ENCODE results near the gene SBF1.
"Not testable (repeated sequence)": the region's sequence is repeated elsewhere in the genome, so short reads cannot be mapped to it uniquely, and the experiment has no call there.

SBF1 gene

DNA sequence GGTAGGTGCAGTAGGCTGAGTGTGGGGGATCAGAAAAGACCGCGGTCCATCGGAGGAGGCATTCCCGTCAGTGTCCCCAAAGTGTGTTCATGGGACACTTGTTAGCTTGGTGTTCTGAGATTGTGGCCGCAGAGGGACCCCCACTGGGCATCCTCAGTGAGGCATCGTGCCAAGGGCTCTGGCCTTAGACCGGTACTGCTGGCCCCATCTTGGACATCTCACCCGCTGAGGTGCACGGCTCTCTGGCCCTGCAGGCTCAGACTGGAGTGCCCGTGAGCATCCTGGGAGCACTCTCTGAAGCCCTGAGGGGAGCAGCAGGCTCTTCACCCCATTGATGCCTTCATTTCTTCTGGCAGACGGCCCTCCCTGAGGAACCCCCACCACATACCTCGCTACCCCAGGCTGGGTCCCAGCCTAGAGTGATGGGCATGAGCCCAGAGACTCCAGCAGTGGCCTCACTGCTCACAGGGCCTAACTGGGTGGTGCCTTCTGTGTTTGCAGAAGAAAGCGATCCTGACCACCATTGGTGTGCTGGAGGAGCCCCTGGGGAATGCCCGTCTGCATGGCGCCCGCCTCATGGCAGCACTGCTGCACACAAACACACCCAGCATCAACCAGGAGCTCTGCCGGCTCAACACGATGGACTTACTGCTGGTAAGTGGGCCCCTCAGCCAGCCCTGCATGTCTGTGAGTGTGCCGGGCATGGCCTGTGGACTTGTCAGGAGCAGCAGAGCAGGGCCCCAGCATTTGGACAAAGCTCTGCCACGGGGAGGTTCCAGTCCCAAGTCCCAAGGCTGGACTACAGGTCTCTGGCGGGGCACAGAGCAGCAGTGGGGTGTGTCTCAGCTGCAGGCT is 51.6 kb downstream of the SBF1 start:
- no peak for DNase-seq

DNA sequence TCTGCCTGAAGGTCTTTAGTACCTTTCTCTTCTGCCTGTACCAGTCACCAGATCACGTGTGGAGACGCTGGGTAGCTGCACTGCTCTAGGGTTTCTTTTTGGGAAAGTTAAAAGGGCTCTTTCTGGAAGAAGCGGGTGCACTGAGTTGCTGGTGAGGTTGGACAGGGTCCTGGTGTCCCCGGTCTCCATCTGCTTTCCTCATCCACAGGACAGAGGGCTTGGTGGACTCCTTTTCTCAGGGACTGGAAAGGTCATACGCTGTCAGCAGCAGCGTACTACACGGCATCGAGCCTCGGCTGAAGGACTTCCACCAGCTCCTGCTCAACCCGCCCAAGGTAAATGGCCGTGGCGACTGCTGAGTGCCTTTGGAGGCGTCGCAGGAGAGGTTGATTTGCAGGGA is 52.8 kb downstream of the SBF1 start:
- no peak for DNase-seq

DNA sequence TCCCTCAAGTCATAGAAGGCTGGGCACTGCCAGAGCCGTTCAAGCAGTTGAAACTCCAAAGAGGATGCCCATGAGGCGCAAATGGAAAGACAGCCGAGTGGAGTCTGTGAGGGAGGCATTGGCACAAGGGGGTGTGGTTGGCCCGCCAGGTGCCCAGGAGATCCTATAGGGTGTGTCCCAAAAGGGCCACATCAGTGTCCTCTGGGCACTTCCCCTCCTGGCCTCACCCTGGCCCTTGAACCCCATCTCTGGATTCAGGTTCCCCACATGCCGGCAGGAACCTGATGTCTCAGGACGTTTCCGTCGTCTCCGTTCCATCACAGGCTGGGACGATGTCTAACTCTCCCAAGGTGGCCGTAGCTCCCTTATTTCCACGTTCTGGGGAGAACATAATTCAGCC is 54.3 kb downstream of the SBF1 start:
- no peak for DNase-seq

DNA sequence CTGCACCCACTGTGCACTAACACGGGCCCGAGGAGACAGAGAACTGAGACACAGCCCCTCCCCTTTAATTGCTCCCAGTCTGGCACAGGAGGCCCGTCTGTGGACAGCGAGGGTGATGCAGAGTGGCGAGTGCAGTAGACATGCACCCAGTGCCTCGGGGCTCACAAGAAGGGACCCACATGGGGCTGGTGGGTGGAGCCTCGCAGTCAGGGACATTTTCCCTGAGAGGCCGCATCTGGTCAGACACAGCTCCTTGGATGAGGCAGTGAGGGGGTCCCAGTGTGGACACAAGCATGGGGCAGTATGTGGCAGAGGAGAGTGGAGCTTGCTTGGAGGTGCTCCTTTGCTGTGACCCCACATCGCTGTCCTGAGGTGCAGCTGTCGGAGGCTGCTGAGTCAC is 54.8 kb downstream of the SBF1 start:
- no peak for DNase-seq

DNA sequence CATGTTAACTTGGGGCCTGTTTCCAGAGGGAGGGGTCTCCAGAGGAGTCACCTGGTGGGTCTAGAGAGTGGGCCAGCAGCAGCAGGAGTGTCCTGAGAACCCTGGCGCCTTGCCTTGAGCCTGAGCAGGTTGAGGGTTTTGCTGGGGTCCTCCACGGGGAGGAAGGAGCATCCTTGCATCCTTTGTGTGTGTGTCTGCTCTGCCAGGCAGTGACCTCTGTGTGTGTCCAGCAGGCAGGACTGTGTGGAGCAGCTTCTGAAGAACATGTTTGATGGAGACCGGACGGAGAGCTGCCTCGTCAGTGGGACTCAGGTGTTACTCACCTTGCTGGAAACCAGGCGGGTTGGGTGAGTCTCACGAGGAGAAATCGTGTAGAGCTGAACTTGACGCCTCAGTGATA is 55.7 kb downstream of the SBF1 start:
- DNase-seq, result no peak

DNA sequence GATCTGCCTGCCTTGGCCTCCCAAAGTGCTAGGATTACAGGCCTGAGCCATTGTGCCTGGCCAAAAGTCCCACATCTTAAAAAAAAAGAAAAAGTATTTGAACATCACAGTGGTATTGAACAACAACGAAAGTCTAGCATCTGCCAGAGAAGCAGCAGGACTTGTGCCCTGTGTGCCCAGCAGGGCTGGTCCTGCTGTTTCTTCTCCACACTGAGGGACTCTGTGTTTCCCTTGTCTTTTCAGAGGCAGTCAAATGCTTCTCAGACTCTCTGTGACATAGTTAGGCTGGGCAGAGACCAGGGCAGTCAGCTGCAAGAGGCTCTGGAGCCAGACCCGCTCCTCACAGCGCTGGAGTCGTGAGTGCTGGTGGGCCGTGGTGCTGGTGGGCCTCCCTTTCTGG is 56.2 kb downstream of the SBF1 start:
- no peak for DNase-seq

DNA sequence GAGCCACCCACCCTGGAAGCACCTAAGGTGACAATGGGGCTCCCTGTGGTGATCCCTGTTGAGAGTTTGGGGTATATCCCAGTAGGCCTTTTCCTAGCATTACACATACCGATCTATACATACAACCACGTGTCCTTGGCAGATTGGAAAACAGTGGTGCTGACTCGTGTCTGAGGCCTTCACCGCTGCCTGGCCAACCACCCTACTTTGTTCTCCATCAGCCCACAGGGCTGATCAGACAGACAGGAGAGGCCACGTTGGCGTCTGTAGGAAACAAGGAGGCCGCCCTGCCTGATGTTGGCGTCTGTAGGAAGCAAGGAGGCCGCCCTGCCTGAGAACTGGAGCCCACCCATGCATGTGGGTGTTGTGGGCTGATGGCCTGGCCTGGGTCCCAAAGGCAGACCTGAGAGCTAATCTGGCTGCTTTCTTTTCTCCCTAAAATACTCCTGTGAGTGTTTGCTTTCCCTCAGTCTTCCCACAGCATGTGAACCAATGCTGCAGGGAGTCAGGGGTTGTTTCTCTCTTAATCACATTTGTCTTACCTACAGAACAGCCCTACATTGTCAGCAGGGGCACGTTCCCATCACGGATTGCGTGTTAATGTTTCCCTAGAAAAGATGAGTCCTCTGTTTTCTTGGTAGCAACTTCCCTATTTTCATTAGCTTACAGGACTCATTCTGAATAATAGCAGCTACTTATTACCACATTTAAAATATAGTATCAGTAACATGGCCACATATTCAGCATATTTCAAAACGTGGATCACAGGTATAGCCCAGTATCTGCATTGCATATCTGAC is 57.2 kb downstream of the SBF1 start:
- DNase-seq, result no peak

DNA sequence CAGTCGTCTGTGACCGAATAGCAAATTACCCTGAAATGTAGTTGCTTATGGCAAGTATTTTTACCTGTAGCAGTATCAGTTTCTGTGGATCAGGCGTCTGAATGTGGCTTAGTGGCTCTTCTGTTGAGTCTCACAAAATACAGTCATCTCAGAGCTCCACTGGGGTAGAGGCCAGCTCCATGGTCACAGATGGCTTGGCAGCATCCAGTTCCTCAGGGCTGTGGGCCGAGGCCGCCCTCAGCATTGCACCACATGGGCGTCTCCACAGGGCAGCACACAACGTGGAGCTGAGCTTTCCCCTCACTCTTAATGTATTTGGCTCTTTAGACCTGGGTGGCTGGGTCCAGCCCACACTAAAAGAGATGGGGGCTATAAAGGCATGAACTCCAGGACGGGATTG is 57.8 kb downstream of the SBF1 start:
- no peak for DNase-seq

DNA sequence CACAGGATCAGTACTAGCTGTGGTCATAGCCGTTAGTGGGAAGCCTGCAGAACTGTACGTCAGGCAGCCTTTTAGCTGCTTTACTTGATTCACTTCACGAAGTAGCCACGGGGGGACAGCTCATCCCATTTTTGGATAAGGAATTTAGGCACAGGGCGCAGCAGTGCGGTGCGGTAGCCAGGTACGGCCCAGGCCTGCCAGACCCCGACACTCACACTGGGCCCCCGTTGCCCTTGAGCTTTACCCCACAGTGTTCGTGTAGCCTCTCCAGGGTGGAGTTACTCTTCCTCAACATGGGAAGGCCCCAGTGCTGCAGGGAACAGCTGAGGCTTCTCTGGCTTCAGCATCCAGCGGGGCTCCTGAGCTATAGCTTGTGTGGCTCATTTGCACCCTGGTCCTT is 59.4 kb downstream of the SBF1 start:
- no peak for DNase-seq

DNA sequence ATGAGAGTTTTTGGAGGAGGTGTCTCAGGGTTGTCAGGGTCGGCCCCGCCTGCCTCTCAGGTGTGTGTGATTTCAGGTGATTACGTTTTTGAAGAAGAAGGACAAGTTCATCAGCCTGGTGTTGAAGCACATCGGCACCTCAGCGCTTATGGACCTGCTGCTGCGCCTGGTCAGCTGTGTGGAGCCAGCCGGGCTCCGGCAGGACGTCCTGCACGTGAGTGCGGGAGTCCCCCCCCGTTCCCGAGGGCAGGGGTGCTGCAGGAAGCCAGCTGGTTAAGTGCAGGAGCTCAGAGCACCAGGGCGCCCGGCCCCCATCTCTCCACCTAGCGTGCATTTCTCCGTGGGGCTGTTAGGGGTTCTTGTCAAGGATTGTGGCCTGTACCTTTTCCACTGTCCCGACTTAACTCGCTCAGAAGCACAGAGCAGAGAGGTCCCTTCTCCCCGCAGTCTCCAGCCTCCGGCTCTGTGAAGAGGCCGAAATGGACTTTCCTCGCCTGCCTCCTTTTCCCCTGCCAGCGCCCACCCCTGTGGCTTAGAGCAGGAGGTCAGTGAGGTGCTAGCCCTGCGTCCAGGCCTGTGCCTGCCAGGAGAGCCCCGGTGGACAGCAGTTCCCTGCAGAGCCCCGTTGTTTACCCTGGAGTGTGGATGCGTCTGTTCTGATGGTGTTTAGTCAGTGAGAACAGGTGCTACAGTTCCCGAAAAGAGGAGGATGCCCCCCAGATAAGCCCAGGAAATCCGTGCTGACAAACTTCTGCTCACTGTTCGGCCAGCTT is 60.2 kb downstream of the SBF1 start:
- DNase-seq, result no peak

DNA sequence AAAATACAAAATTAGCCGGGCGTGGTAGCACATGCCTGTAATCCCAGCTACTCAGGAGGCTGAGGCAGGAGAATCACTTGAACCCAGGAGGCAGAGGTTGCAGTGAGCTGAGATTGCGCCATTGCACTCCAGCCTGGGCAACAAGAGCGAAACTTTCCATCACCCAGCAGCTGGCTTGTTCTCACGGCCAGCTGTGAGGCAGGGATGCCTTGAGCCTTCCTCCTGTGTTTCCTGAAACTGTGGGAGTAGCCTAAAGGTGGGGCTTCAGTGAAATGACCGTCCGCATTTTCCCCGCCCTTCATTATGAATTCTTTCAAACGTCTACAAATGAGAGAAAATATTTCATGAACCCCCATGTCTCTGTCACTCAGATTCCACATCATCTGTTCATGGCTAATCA is 65.9 kb downstream of the SBF1 start:
- DNase-seq, result not testable (repeated sequence)

DNA sequence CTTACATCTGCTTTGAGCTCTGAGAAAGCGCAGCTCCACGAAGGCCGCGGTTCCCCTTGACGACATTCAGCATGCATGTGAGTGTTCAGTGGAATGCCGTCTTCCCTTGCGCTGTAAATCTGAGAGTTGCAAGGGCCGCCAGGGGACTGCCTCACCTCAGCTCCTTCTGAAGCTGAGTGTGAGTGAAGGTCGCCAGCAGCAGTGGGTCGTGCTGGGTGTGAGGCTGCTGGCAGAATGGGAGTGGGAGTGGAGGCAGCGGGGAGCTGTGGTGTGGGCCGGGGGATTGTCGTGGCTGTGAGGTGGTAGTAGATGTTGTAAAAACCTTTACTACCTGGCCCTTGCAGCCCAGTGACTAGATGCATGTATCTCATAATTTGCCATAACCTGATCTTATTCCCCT is 66.5 kb downstream of the SBF1 start:
- no peak for DNase-seq

DNA sequence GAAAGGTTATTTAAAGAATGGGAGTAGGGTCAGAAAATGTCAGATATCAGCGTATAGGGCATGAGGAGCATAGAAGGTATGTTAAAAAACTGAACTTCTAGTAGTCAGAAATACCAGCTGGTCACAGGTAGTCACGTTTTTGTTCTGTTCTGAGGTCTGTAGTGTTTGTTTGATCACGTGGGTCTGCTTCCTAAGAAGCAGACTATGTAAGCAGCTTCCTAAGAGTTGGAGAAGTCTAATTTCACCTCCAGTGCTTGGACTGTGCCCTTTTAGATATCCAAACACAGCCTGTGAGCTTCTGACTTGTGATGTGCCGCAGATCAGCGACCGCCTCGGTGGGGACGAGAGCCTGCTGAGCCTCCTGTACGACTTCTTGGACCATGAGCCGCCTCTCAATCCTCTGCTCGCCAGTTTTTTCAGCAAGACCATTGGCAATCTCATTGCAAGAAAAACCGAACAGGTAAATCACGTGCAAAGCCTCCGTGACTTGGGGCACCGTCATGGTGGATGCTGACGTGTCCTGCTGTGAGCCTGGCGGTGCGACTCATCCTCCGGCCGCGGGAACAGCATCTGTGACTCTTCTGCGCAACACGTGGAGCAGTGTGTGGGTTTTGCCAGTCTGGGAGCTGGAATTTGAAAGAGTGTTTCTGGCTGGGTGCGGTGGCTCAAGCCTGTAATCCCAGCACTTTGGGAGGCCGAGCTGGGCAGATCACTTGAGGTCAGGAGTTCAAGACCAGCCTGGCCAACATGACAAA is 68.2 kb downstream of the SBF1 start:
- DNase-seq, result no peak

DNA sequence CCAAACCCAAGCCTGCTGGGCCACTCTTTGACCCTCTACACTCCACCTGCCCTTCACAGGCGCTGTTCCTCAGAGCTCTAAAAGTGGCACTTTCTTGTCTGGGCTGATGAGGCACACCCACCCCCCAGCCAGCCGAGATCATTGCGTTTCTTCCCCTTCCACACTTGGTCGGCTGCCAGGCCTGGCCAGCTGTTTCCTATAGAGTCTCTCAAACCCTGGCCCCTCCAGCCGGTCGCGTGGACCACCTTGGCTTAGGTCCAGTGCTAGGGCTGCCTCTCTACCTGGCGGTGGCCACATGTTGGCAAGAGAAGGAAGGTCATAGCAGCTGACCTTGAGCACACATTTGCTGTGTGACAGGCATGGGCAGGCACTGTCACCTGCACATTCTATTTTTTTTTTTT is 71.1 kb downstream of the SBF1 start:
- DNase-seq, result peak; percentile 9

DNA sequence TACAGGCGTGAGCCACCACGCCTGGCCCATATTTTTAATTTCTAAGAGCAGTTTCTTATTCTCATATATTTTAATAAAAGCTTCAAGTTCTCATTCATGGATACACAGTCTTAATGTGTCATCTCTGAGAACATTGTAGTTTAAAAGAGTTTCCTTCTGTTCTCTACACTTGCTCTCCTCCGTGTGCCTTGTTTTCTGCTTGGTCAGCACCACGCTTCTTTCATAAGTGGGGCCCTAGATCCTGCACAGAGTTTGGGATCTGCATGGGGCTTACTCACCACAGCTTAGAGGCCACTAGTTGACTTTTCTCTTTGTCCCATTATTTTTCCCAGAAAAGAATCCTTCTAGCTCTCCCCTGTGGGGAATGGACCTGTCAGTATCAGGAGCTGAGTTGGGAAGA is 72.9 kb downstream of the SBF1 start:
- DNase-seq, result no peak

DNA sequence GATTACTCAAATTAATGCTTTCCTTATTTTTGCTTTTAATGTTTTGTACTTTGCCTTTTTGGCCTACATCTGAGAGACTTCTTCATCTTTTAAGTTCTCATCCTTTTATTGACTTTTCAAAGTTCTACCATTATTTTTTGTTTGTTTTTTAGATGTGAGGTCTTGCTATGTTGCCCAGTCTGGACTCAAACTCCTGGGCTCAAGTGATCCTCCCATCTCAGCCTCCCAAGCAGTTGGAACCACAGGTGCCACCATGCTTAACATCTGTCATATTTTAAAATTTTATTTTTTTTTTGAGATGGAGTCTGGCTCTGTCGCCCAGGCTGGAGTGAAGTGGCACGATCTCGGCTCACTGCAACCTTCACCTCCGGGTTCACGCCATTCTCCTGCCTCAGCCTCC is 73.9 kb downstream of the SBF1 start:
- no peak for DNase-seq

DNA sequence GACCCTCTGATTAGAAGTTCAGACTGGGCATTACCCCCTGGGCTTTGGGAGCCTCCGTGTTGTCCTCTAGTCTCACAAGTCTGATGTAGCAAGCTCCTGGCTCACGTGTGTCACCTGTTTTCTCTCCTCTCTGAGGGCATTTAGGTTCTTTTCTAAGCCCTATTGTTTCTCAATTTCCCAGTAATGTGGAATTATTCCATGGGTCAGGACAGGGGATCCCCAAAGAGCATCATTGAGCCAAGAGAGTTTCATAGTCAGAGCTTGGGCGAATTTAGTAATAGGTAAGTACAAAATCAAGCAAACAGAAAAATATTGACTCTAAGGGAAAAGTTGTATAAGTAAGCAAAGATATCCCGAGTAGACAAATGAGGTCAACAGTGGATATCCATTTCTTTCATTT is 74.4 kb downstream of the SBF1 start:
- no peak for DNase-seq

DNA sequence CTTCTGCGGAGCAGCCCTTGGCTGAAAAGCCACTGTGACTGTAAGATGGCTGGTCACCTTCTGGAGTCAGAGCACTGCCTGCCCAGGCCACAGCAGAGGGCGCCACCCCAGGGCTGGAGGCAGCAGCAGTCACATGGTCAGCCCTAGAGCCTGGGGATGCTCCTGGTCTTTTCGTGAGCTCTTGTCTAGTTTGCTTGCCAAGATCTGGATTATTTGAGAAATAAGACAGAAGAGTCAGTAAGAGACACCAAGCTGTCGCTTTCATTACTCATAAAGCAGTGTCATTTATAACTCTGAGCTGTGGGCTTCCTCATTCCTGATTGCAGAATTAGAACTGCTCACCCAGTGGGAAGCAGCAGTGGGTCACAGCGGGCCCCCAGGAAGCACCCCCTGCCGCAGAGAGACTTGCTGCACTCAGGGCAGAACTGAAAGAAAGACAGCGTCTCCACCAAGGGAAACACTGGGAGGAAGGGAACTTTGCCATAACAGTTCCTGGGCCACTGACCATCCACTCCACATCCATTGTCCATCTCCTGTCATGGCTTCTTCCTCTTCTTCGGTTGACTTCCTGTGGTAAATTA is 75.0 kb downstream of the SBF1 start:
- DNase-seq, result peak; percentile 33

DNA sequence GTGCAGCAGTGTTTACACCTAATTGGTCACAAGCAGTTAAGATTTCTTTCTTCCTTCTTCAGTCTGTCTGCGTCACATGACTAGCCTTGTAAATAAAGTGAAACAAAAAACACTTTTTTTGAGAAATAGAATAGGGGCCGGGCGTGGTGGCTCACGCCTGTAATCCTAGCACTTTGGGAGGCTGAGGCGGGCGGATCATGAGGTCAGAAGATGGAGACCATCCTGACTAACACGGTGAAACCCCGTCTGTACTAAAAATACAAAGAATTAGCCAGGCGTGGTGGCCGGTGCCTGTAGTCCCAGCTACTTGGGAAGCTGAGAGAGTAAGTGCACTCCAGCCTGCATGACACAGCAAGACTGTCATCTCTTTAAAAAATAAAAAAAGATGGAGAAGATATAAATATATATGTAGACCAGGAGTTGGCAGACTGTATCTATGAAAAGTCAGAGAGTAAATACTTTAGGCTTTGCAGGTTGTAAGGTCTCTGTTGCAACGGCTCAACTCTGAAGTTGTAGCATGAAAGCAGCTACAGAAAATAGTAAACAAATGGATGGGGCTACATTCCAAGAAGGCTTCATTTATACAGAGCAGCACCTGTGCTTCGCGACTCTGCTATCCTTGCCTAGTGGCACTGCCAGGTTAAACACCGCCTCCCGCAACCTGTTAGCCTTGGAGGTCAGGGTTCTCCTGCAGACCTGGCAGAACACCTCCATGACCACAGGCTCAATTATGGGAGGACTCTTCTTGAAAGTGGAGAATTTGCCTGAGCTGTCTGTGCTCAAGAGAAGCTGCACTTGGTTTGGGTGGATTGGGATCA is 75.8 kb downstream of the SBF1 start:
- DNase-seq, result peak; percentile 1

DNA sequence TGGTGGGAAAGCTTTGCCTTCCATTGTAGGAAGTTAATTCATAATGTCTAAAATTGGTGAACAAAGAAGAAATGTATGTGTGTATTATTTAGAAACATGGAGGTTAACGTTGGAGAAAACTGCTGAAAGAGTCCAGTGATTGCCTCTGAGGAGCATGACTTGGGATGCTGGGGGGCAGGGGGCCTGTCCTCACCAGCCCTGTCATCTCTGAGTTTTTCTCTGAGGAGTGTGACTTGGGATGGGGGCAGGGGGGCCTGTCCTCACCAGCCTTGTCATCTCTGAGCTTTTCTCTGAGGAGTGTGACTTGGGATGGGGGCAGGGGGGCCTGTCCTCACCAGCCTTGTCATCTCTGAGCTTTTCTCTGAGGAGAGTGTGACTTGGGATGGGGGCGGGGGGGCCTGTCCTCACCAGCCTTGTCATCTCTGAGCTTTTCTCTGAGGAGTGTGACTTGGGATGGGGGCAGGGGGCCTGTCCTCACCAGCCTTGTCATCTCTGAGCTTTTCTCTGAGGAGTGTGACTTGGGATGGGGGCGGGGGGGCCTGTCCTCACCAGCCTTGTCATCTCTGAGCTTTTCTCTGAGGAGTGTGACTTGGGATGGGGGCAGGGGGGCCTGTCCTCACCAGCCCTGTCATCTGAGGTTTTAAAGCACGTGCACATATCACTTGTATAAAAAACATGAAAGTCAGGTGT is 77.3 kb downstream of the SBF1 start:
- DNase-seq, result not testable (repeated sequence)
